GM11168 (cell line): ENCODE data around the gene XCR1.
"Not testable (repeated sequence)": the region's sequence is repeated elsewhere in the genome, so short reads cannot be mapped to it uniquely, and the experiment has no call there.

Experiments used
- in situ Hi-C: fragments of 300-500 bp; cut with MboI; formaldehyde crosslinking; loops from one replicate; pipeline ENCODE4 v1.12.0; 2022; ENCODE audit warnings: low sequenced_read_pairs; ENCODE audit not compliant: unreplicated experiment

The XCR1 gene, protein sequence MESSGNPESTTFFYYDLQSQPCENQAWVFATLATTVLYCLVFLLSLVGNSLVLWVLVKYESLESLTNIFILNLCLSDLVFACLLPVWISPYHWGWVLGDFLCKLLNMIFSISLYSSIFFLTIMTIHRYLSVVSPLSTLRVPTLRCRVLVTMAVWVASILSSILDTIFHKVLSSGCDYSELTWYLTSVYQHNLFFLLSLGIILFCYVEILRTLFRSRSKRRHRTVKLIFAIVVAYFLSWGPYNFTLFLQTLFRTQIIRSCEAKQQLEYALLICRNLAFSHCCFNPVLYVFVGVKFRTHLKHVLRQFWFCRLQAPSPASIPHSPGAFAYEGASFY

DNA sequence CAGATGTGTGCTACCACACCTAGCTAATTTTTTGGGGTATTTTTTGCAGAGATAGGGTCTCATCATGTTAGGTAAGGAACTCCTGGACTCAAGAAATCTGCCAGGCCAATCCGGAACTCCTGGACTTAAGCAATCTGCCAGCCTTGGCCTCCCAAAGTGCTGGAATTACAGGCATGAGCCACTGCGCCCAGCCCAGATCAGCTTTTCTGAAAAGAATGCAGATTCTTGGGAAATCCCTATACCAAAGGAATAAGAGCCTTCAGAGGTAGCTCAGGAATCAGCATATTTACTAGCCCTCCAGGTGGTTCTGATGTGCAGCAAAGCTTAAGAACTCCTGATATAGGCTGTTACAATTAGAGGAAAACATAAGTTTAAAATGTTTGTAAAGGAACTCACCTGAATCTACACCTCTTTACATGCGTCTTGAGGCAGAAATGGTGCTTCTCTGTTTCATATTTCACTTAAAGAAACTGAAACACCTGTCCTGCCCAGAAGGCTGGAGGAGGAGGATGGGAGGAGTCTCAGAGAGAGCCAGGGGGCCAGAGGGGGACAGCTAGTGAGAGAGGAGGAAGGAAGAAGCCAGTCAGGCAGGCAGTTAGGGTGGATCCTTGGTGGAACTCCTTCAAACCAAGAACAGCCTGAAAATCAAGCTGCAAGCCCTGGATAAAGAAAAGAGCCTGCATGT lies at the start of gene XCR1:
TSS of gene XCR1 (minus strand) at position 463 of the 685 bp plus-strand sequence. CDS start 5,536 bp downstream, outside the sequence.
- in situ Hi-C loops = no loop called here

- in situ Hi-C loops = loop anchor here (5.0 kb wide), 1 partner anchor 134 kb away; the partner anchor contains the start of gene CXCR6
Measured at GRCh38 chr3:46076606-46077005, 49.3 kb upstream of the XCR1 start.

DNA sequence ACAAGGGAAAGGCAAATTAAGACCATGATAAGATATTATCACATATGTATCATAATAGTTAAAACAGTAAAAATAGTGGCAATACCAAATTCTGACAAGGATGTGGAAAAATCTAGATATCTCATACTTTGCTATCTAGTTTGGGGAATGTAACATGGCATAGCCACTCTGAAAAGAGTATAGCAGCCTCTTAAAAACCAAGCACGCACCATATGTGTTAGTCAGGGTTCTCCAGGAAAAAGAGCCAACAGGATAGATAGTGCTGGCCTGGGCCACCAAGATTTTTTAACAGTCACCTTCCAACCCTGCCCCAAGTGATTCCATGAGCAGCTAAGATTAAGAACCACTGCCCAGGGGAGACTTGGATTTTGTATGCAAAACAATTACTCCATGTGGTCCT lies 48.5 kb upstream of the XCR1 start:
- in situ Hi-C loops = loop anchor here (5.0 kb wide), 1 partner anchor 134 kb away; the partner anchor contains the start of gene CXCR6

GRCh38 chr3:46071222-46071858 lies 44.1 kb upstream of the XCR1 start:
- in situ Hi-C loops = no loop called here

DNA sequence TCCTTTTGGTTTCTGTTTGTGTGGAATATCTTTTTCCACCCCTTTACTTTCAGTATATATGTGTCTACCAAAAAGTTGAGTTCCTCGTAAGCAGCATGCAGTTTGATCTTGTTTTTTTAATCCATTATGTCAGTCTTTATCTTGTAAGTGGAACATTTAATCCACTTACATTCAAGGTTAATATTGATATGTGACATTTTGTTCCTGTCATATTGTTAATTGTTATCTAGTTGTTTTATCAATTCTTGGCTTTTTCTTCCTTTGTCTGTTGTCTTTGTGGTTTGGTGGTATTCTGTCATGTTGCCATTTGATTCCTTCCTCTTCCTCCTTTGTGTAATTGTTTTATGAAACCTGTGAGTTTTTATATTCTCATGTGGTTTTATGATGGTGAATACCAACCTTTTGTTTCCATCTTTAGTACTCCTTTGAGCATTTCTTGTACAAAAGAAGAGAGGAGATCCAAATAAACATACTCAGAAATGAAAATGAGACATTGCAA lies 43.4 kb upstream of the XCR1 start:
- in situ Hi-C loops = no loop called here

DNA sequence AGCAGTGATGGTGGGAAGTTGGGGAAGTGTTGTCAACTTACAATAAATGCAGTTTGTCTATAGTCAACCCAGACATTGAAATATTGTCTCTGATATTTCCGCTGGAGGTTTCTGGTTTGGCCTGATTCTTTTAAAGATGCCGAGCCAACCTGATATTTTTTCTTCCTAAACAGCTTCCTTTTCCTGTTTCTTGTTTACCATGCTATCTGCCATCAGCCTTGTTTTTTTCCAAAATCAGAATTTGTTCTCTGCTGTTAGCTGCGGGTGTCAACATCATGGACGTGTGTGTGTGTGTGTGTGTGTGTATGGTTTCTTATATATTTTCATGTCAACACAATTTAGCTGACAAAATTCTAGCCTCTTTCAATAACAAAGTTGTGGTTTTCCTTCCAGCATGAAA lies 41.2 kb upstream of the XCR1 start:
- in situ Hi-C loops = no loop called here

DNA sequence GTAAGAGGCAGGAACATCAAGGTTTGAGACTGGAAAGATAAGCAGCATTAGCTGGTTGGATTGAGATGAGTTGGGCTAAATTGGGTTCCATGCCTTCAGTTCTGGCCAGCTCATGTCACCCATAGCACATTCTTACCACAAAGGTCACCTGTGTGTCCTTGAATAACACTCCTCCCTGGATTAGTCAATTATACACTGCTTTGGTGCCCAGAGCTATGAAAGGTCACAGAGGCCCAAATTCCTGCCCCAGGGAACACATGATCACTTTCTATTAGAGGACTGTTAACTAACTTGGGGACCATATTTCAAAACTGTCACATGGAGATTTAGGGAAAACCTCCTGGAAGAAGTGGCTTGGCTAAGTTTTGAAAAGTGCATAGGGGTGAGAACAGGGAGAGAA lies 40.1 kb upstream of the XCR1 start:
- in situ Hi-C loops = no loop called here

- in situ Hi-C loops = no loop called here
Measured at GRCh38 chr3:46065750-46066256, 38.5 kb upstream of the XCR1 start.

GRCh38 chr3:46065294-46065705 lies 38.0 kb upstream of the XCR1 start:
- in situ Hi-C loops = no loop called here

GRCh38 chr3:46062679-46063078 lies 35.4 kb upstream of the XCR1 start:
- in situ Hi-C loops = no loop called here

- in situ Hi-C loops = no loop called here
Measured at GRCh38 chr3:46061887-46062286, 34.6 kb upstream of the XCR1 start.

DNA sequence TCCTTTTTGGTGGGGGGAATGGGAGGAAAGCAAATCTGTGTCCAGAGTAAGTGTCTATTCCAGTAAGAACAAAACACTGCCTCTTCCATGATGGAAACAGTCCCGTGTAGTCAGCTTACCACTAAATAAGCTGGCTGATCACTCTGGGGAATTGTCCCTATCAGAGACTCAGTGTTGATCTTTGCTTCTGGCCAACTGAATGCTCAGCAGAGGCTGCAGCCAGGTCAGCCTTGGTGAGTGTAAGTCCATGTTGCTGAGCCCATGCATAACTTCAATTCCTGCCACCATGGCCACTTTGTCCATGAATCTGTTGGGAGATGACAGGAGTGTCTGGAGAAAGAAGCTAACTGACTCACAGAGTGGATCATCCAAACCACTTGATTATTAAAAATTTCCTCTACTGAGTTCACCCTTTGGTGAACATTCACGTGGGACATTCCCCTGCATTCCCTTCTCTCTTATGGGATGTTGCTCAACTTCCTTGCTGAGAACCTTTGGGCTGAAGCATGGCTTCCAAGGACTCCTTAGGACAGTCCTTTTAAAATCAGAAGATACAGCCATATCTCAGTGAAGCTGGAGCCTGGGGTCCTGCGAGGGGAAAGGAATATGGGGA lies 33.9 kb upstream of the XCR1 start:
- in situ Hi-C loops = no loop called here

- in situ Hi-C loops = no loop called here
Measured at GRCh38 chr3:46060551-46060950, 33.3 kb upstream of the XCR1 start.

GRCh38 chr3:46059432-46059831 lies 32.1 kb upstream of the XCR1 start:
- in situ Hi-C loops = no loop called here

- in situ Hi-C loops = no loop called here
Measured at GRCh38 chr3:46058981-46059380, 31.7 kb upstream of the XCR1 start.

DNA sequence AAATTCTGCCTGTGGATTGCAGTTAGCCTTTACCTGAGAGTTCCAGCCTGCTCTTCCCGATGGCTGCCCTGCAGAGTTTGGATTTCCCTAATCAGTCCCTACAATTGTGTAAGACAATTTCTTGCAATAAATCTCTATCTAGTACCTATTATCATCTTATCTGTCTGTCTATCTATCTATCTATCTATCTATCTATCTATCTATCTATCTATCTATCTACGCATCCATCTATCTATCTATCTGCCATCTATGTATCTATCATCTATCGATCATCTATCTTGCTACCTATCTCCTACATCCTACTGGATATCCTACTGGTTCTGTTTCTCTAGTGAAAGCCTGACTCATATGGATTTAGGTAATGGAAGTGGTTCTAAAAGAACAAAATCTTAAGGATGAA lies 30.4 kb upstream of the XCR1 start:
- in situ Hi-C loops = no loop called here

GRCh38 chr3:46056686-46057085 lies 29.4 kb upstream of the XCR1 start:
- in situ Hi-C loops = no loop called here

GRCh38 chr3:46053761-46054515 lies 26.7 kb upstream of the XCR1 start:
- in situ Hi-C loops = not testable (repeated sequence)

GRCh38 chr3:46053265-46053664 lies 26.0 kb upstream of the XCR1 start:
- in situ Hi-C loops = not testable (repeated sequence)

- in situ Hi-C loops = no loop called here
Measured at GRCh38 chr3:46052531-46052930, 25.2 kb upstream of the XCR1 start.
